Activated T-helper 1 cell treated with anti-CD3 and anti-CD28 coated beads, Interleukin-2, amount 50 U/mL, for 16 hours (primary cell): Measurements from ENCODE around the gene NQO2.
"Not testable (repeated sequence)": the region's sequence is repeated elsewhere in the genome, so short reads cannot be mapped to it uniquely, and the experiment has no call there.

Experiments used
- DNase-seq, 2 donors: peaks; one replicate each; pipeline ENCODE4 v3.0.0-alpha.2; 2020; ENCODE audit warnings: low read depth in 1 of 2, low spot score in 1 of 2

Gene NQO2

DNA sequence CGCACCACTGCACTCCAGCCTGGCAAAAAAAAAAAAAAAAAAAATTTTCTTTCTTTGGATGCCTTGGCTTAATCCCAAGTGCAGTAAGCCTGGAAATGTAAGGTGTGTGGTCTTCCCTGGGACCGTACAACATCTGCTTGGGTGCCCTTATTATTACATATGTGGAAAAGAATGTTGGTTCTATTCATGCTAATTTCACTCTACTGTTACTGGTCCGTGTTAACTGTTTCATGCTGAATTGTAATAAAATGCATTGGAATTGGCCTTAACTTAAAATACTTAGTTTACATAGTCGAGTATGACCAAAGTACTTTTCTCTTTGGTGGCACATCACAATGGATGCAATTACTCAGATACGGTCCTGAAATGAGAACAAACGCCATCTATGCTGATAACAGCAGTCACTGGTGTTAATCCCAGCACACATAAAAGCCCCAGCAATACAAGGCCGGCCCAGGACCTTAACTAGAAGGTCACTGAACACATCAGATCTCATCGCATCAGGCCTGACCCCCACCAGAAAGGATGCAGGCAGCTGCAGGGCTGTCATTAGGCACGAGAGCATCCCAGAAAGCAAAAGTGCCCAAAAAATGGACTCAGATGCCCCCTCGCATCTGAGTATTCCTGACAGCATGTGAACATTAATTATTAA, 29.5 kb upstream of the NQO2 start:
- DNase-seq = no peak

GRCh38 chr6:2970753-2971419, 28.8 kb upstream of the NQO2 start:
- DNase-seq = peak in 1 of 2 donors; percentile 41

DNA sequence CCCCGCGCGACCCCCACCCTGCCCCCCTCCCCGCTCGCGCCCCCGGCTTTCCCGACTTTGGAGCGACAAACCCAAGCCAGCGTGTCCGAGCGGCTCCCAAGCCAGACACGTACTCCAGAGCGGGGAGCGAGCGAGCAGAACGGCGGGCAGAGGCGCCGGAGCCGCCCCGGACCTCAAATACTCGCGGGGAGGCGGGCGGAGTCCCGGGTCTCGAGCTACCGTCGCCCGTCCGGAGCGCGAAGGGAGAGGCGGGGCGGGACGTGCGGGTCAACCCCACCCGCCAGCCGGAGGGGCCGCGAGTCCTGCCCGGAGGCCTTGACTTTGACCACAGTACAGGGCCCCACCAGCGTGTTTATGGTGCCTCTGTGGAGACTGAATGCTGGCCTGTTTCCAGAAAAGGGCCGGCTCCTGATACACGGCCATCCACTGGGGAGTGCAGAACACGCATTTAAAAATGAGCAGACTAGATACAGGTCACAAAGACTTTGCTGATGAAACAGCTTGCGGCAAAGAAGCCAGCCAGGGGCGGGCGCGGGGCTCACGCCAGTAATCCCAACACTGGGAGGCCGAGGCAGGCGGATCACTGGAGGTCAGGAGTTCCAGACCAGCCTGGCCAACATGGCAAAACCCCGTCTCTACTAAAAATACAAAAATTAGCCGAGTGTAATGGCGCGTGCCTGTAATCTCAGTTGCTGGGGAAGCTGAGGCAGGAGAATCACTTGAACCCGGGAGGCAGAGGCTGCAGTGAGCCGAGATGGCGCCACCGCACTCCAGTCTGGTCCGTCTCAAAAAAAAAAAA, 28.1 kb upstream of the NQO2 start, which contains the start of gene SERPINB6:
Gene SERPINB6 (minus strand): TSS at position 148 of the 799 bp plus-strand sequence. CDS start 12,235 bp downstream, outside the sequence.
- peak in 1 of 2 donors; percentile 8 for DNase-seq

- not testable (repeated sequence) for DNase-seq
Observed at GRCh38 chr6:2972219-2972487, 27.5 kb upstream of the NQO2 start.

DNA sequence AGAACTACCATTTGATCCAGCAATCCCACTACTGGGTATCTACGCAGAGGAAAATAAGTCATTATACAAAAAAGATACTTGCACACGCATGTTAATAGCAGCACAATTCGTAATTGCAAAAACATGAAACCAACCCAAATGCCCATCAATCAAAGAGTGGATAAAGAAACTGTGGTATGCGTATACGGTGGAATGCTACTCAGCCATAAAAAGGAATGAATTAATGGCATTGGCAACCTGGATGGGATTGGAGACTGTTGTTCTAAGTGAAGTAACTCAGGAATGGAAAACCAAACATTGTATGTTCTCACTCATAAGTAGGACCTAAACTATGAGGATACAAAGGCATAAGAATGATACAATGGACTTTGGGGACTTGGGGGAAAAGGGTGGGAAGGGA, 27.0 kb upstream of the NQO2 start:
- DNase-seq = not testable (repeated sequence)

GRCh38 chr6:2973180-2973579, 26.5 kb upstream of the NQO2 start:
- not testable (repeated sequence) for DNase-seq

- no peak for DNase-seq
Observed at GRCh38 chr6:2973676-2974075, 26.0 kb upstream of the NQO2 start.

DNA sequence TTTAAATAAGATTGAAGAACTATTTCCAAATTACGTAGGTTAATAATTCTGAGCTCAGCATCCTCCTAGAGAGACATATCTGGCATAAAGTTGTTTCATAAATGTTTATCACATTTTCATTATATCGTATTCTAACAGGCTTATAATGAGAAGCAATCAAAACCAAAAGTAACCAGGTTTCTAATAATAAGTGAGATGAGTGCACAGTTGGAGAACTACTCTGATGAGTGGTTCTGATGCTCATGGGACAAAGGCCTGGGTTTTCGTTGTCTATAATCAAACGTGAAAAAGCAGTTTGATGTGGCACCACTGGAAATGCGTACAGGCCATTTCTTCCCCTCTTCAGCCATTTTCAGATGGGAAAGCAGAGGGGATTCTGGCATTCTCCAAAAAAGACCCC, 23.6 kb upstream of the NQO2 start:
- DNase-seq = no peak

GRCh38 chr6:2976571-2977085, 23.1 kb upstream of the NQO2 start:
- DNase-seq = no peak

DNA sequence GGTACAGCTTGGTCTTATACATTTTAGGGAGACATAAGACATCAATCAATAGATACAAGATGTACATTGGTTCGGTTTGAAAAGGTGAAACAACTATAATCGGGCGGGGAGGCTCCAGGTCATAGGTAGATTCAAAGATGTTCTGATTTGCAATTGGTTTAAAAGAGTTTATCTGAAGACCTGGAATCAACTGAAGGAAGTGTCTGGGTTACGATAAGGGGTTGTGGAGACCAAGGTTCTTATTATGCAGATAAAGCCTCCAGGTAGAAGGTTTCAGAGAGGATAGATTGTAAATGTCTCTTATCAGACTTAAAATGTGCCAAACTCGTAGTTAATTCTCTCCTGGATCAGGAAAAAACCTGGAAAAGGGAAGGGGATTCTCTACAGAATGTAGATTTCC, 22.4 kb upstream of the NQO2 start:
- DNase-seq = no peak

GRCh38 chr6:2977799-2978590, 21.7 kb upstream of the NQO2 start:
- DNase-seq = no peak

DNA sequence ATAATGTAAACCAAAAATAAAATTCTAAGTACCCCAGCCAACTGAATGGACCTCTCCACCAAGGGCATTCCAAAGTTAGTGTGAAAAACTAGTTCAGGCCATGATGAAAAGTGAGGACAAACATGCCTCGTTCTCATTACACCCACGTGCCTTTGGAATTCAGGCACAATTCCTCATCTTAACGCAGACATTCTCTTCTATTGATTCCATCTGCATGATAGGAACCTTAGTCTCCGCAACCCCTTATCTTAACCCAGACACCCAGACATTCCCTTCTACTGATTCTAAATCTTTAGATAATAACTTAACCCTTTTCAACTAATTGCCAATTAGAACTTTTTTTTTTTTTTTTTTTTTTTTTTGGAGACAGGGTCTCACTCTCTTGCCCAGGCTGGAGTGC, 20.8 kb upstream of the NQO2 start:
- DNase-seq = no peak

- DNase-seq = no peak
Observed at GRCh38 chr6:2979819-2980464, 19.8 kb upstream of the NQO2 start.

DNA sequence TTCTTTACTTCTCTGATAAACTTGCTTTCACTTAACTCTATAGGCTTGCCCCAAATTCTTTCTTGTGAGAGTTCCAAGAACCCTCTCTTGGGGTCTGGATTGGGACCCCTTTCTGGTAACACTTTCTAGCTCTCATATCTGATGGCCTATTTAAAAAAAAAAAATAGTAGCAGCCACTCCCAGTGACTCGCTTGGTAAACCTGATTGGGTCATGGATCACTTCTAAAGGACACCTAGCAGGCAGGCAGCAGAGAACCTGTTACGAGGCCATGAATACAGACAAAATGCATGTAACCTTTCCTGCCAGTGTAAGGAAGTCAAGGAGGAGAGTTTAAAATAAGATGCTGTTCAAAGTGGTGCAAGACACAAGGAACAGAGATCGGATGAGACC, 19.2 kb upstream of the NQO2 start:
- no peak for DNase-seq

- DNase-seq = no peak
Observed at GRCh38 chr6:2982426-2983117, 17.1 kb upstream of the NQO2 start.

DNA sequence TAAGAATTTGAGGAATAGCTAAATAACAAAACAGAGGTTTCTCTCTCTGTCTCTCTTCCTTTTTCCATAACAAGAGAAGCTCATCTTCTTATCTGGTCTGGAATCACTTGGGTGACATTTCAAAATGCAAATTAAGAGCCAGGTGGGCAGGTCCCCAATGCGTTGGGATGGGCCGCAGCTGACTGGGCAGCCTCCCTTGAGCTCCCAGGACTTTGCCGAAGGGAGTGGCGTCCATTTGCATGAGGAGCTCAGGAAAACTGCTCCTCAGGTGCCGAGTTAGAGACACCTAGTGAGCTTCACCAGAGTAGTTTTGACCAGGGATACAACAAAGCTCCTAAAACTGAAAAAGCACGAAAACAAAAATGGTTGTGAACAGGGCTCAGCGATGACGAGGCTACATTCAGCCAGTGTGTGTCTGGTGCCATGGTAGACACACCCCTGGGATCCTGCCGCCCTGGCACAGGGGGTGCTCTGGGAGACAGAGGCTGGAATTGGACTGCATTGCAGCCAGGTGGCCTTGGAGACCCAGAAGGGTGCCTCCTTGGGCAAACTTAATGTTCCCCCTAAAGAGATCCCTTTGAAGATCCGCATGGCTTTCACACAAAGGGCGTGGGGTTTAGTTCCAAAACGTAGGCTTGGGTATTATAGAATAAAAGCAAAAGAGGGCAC, 14.8 kb upstream of the NQO2 start:
- DNase-seq = no peak

DNA sequence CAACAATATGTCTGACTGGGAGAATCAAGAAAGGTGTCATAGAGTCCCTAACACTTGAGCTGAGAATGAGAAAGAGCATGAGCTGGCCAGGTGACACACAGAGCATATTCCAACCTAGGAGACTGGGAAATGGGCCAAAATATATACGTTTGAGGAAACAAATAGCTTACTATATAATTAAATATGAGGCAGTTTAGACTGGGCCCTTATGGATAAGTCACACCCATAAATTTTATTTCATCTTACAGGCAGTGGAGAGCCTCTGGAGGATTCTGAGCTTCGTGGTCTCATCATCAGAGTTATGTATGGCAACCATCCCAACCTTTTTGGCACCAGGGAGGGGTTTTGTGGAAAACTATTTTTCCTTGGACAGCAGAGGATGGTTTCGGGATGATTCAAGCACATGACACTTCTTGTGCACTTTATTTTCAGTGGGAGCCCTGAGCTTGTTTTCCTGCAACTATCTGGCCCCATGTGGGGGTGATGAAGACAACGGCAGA, 12.9 kb upstream of the NQO2 start:
- DNase-seq = no peak

DNA sequence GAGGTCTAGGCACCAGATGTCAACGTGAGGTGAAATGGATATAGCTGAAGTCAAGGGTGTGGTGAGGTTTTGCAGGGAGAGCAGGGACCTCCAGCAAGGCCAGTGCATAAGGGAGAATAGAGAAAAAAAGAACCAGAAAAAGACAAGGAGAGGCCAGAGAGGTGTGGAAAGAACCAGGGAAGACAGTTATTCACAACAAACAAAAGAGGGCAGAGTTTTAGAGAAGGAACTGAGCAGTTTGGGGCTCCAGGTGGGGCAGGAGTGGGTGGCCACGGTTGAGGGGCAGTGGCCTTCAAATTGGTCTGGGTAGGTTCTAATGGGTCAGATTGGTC, 11.6 kb upstream of the NQO2 start:
- no peak for DNase-seq
